Measurements from ENCODE around the gene REEP2. TPM values are rescaled to one million over a fixed set of nuclear protein-coding genes. Genes with fewer than 3 reads are reported as not detected.

The REEP2 gene
- total RNA-seq, 1 experiment from 2014 or later: 2.7 TPM

GRCh38 chr5:138468966-138469539 is 30.2 kb downstream of the REEP2 start:
- BruUV-seq (replicated peaks): no TSS peak
- Mint-ChIP-seq H3K4me3 (ENCODE audit: low read depth, unreplicated experiment) (peak overlapping the region; percentile 78), H3K27ac (ENCODE audit: unreplicated experiment) (peak overlapping the region; percentile 93), H3K27me3 (ENCODE audit: unreplicated experiment) (peaks cover 28% of the 10 kb centered on the region), H3K4me1 (ENCODE audit: low read depth, unreplicated experiment) (peaks cover 33% of the 10 kb centered on the region), H3K9me3 (ENCODE audit: low read depth, unreplicated experiment) (no peaks in the 10 kb centered on the region), H3K36me3 (ENCODE audit: insufficient read depth, unreplicated experiment) (peaks cover 81% of the 10 kb centered on the region)
- intact Hi-C loops (cut with micrococcal nuclease; ENCODE audit: unreplicated experiment): loop anchor here (5.0 to 10.0 kb wide), 2 partner anchors 33 to 76 kb away; partner anchors contain the start of gene ETF1
- CTCF ChIA-PET: interaction anchor here (1.4 kb wide), 1 partner anchor 35 kb away, joined by 8 read pairs; no protein-coding TSS in a partner anchor
- DNase-seq: no peak
- no peak for TF ChIP-seq CTCF (IDR thresholded peaks at IDR 0.05; ENCODE audit: unreplicated experiment)

GRCh38 chr5:138469540-138470321 is 30.9 kb downstream of the REEP2 start:
- peak overlapping the region; percentile 93 for H3K27ac Mint-ChIP-seq (ENCODE audit: unreplicated experiment)
- CTCF ChIA-PET: interaction anchor here (1.4 kb wide), 1 partner anchor 34 kb away, joined by 8 read pairs; no protein-coding TSS in a partner anchor

GRCh38 chr5:138470322-138471051 is 31.6 kb downstream of the REEP2 start:
- CTCF ChIA-PET: interaction anchor here (1.4 kb wide), 1 partner anchor 33 kb away, joined by 8 read pairs; no protein-coding TSS in a partner anchor
- TF ChIP-seq CTCF (IDR thresholded peaks at IDR 0.05; ENCODE audit: unreplicated experiment): no peak
- DNase-seq: no peak
- peaks cover 33% of the 10 kb centered on the region for H3K4me1 Mint-ChIP-seq (ENCODE audit: low read depth, unreplicated experiment)
- peaks cover 67% of the 10 kb centered on the region for H3K36me3 Mint-ChIP-seq (ENCODE audit: insufficient read depth, unreplicated experiment)
- H3K27me3 Mint-ChIP-seq (ENCODE audit: unreplicated experiment): peaks cover 36% of the 10 kb centered on the region
- H3K4me3 Mint-ChIP-seq (ENCODE audit: low read depth, unreplicated experiment): peak overlapping the region; percentile 42
- intact Hi-C loops (cut with micrococcal nuclease; ENCODE audit: unreplicated experiment): no loop called here
- H3K9me3 Mint-ChIP-seq (ENCODE audit: low read depth, unreplicated experiment): no peaks in the 10 kb centered on the region
- no TSS peak for BruUV-seq (replicated peaks)
- H3K27ac Mint-ChIP-seq (ENCODE audit: unreplicated experiment): peak overlapping the region; percentile 93

More at GRCh38 chr5:138469540-138470321, 30.9 kb downstream of the REEP2 start:
- Mint-ChIP-seq H3K27me3 (ENCODE audit: unreplicated experiment) (peaks cover 28% of the 10 kb centered on the region), H3K4me3 (ENCODE audit: low read depth, unreplicated experiment) (peak overlapping the region; percentile 42), H3K36me3 (ENCODE audit: insufficient read depth, unreplicated experiment) (peaks cover 74% of the 10 kb centered on the region), H3K9me3 (ENCODE audit: low read depth, unreplicated experiment) (no peaks in the 10 kb centered on the region), H3K4me1 (ENCODE audit: low read depth, unreplicated experiment) (peaks cover 33% of the 10 kb centered on the region)
- TF ChIP-seq CTCF (IDR thresholded peaks at IDR 0.05; ENCODE audit: unreplicated experiment): no peak
- intact Hi-C loops (cut with micrococcal nuclease; ENCODE audit: unreplicated experiment): loop anchor here (5.0 to 10.0 kb wide), 2 partner anchors 33 to 75 kb away; partner anchors contain the start of gene ETF1
- peak; percentile 59 for DNase-seq
- BruUV-seq (replicated peaks): no TSS peak

GRCh38 chr5:138471052-138471361 is 32.1 kb downstream of the REEP2 start:
- H3K36me3 Mint-ChIP-seq (ENCODE audit: insufficient read depth, unreplicated experiment): peaks cover 63% of the 10 kb centered on the region

More at GRCh38 chr5:138471052-138471361, 32.1 kb downstream of the REEP2 start:
- H3K9me3 Mint-ChIP-seq (ENCODE audit: low read depth, unreplicated experiment): no peaks in the 10 kb centered on the region
- H3K27me3 Mint-ChIP-seq (ENCODE audit: unreplicated experiment): peaks cover 36% of the 10 kb centered on the region
- no TSS peak for BruUV-seq (replicated peaks)
- no peak overlapping the region for H3K4me3 Mint-ChIP-seq (ENCODE audit: low read depth, unreplicated experiment)
- no peak for TF ChIP-seq CTCF (IDR thresholded peaks at IDR 0.05; ENCODE audit: unreplicated experiment)
- intact Hi-C loops (cut with micrococcal nuclease; ENCODE audit: unreplicated experiment): no loop called here
- no peak for DNase-seq
- H3K4me1 Mint-ChIP-seq (ENCODE audit: low read depth, unreplicated experiment): peaks cover 33% of the 10 kb centered on the region
- peak overlapping the region; percentile 93 for H3K27ac Mint-ChIP-seq (ENCODE audit: unreplicated experiment)
- CTCF ChIA-PET: no interaction called here

Measured in Calu3 (cell line).